GM06990 (cell line): ENCODE measurements around the gene OLFM1.

Experiments used
- DNase-seq: peaks from one replicate; pipeline ENCODE4 v3.0.0-alpha.2; 2011; ENCODE audit not compliant: insufficient read length; ENCODE audit errors: extremely low read depth
- H3K27me3 ChIP-seq: replicated peaks from 2 replicates; pipeline ENCODE4 v1.6.0; 2011; ENCODE audit warnings: low read length; ENCODE audit not compliant: control insufficient read depth, insufficient read depth
- H3K36me3 ChIP-seq: 2 replicates; pipeline ENCODE4 v1.5.1; 2011; ENCODE audit warnings: low read length; ENCODE audit not compliant: control insufficient read depth, insufficient read depth
- H3K4me3 ChIP-seq: replicated peaks from 2 replicates; pipeline ENCODE4 v1.5.1; 2011; ENCODE audit warnings: low read depth, mild to moderate bottlenecking, control low read depth, low read length
- CTCF ChIP-seq: IDR thresholded peaks from 2 replicates; pipeline ENCODE4 v1.5.1; 2011; ENCODE audit warnings: low read length, control low read depth, mild to moderate bottlenecking, inconsistent platforms; ENCODE audit not compliant: insufficient read depth, poor library complexity, severe bottlenecking

Gene OLFM1

GRCh38 chr9:135134268-135135022 lies 47.0 kb downstream of the OLFM1 start:
- Histone ChIP-seq H3K4me3 (no peak overlapping the region), H3K36me3 (no peaks in the 10 kb centered on the region), H3K27me3 (no peaks in the 10 kb centered on the region; the same call in 1 of the 2 replicates)
- no peak for TF ChIP-seq CTCF
- DNase-seq = no peak

- TF ChIP-seq CTCF = no peak
- no peak for DNase-seq
- no peaks in the 10 kb centered on the region for H3K36me3 ChIP-seq
- H3K4me3 ChIP-seq = no peak overlapping the region
- H3K27me3 ChIP-seq = no peaks in the 10 kb centered on the region; the same call in 1 of the 2 replicates
These were observed 47.9 kb downstream of the OLFM1 start for GRCh38 chr9:135135171-135135928.

GRCh38 chr9:135135929-135136315 lies 48.5 kb downstream of the OLFM1 start:
- no peak overlapping the region for H3K4me3 ChIP-seq
- H3K27me3 ChIP-seq = no peaks in the 10 kb centered on the region; the same call in 1 of the 2 replicates
- no peak for TF ChIP-seq CTCF
- DNase-seq = no peak
- no peaks in the 10 kb centered on the region for H3K36me3 ChIP-seq

GRCh38 chr9:135136481-135136880 lies 49.0 kb downstream of the OLFM1 start:
- Histone ChIP-seq H3K27me3 (no peaks in the 10 kb centered on the region; the same call in 1 of the 2 replicates), H3K4me3 (no peak overlapping the region), H3K36me3 (no peaks in the 10 kb centered on the region)
- DNase-seq = no peak
- no peak for TF ChIP-seq CTCF

GRCh38 chr9:135136991-135137832 lies 49.7 kb downstream of the OLFM1 start:
- H3K27me3 ChIP-seq = no peaks in the 10 kb centered on the region; the same call in 1 of the 2 replicates
- no peak for TF ChIP-seq CTCF
- H3K4me3 ChIP-seq = no peak overlapping the region
- DNase-seq = no peak
- no peaks in the 10 kb centered on the region for H3K36me3 ChIP-seq
